Measurements from ENCODE around the gene CALM1.

CALM1 gene

DNA sequence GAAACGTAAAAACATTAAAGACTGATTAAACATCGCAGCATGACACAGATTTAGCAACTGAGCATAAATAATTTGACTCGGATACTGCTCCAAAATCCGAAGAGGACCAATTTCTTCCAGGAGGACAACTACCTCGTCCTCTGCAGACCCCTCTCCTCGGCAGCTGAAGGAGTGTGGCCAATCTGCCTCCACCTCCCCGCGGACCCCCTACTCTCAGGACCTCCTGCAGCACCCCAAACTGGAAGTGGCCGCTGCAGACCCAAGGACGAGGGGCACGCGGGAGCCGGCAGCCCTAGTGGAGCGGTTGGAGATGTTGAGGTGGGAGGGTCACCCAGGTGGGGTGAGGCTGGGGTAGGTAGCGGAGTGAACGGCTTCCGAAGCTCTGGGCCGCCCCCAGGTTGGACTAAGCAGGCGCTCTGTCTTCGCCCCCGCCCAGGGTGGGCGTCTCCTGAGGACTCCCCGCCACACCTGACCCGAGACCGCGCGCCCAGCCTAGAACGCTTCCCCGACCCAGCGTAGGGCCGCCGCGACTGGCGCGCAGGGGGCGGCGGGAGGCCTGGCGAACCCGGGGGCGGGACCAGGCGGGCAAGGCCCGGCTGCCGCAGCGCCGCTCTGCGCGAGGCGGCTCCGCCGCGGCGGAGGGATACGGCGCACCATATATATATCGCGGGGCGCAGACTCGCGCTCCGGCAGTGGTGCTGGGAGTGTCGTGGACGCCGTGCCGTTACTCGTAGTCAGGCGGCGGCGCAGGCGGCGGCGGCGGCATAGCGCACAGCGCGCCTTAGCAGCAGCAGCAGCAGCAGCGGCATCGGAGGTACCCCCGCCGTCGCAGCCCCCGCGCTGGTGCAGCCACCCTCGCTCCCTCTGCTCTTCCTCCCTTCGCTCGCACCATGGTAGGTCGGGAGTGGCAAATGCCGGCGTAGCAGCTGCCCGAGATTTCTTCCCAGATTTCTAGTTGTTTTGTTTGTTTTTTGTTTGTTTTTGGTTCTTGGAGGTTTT, at the start of gene CALM1:
CALM1 (plus strand) TSS at position 689 of the 999 bp plus-strand sequence; CDS start at position 891, 202 bp downstream.
- DNase-seq: peak; percentile 95

DNA sequence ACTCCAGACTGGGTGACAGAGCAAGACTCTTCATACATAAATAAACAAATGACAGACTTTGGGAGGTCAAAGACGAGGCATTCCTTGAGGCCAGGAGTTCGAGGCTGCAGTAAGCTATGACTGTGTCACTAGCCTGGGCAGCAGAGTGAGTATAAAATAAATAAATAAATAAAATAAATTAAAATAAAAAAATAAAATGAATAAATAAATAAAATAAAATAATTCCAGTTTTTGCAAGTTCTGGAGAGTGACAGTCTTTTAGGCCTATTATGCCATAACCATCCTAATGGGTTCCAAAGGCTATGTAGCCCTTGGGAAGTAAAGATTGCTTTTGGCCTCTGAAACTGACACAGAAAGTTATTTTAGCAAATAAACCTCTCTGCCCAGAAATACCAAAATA, 48.6 kb upstream of the CALM1 start:
- no peak for DNase-seq

DNA sequence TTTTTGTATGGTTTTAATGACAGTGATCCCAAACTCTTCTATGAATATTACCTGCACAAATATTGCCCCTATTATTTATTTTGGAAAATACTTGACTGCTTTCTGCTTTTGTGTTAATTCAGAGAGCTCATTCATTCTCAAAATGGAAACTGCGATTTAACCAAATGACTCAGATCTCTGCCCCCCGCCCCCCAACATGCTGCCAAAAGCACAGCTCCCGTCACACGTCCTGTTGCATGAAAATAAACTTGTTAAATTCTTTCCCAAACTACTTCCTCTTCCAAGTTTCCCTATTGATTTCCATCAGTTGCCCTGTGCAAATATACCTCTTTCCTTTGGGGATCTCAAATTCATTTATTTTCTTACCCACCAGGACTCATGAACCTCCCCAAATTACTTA, 47.1 kb upstream of the CALM1 start:
- DNase-seq: no peak

DNA sequence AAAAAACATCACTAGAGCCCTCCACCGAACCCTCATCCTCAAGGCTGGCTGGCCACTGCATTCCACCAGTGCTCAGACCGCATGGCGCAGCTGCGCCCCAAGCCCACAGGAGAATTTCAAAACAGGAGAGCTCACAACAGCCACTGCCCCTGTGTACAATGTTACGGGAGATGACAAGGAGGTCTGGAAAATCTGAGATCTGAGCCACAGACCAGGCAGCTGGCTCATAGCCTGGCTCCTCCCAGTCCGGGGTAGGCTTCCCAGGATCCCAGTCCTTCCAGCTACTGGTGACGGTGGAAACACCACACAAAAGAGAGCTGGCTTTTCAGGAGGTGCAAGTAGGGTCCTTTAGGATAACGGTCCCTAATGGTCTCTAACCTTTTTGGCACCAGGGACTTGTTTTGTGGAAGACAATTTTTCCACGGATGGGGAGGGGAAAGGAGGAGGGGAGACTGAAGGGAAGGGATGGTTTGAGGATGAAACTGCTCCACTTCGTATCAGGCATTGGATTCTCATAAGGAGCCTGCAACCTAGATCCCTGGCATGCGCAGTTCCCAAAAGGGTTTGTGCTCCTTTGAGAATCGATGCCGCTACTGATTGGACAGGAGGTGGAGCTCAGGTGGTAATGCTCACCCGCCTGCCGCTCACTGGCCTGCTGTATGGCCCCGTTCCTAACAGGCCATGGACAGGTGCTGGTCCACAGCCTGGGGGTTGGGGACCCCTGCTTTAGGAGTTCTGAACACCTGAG, 42.1 kb upstream of the CALM1 start:
- no peak for DNase-seq

DNA sequence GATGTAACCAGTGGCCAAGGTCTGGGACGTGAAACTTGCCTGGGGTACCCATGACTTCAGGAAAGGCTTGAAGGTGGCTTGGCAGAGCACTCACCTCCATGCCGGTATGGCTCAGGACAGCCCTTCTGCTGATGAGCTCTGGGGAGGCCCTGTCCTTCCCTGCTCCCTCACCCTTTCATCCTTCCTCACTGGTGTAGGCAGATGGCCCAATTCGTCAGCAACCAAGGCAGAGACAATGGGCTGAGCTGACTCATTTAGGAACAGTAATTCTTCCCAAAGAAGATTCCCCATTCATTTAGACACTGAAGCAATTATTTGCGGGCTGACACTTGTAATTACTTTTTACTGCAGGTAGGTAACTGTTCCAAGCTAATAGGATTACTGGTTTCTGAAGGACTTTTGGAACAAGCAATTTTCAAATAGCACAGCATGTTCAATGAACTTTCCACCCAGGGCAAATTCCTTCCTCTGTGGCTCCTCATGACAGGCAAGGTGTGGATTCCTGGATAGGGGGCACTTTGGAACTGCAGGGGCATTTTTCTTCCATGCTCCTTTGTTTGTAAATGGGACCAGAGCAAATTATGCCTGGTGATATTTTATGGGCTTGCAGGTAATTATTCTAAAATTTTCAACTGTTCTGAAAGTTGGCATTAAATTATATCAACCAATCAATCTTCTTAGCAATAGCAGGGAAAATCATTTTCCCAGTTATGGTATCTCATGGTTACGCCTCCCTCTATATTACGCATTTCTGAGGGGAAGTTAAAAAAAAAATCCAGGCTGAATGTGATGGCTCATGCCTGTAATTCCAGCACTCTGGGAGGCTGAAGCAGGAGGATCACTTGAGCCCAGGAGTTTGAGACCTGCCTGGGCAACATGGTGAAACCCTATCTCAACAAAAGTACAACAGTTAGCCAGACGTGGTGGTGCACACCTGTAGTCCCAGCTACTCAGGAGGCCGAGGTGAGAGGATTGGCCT, 41.0 kb upstream of the CALM1 start:
- DNase-seq: no peak

DNA sequence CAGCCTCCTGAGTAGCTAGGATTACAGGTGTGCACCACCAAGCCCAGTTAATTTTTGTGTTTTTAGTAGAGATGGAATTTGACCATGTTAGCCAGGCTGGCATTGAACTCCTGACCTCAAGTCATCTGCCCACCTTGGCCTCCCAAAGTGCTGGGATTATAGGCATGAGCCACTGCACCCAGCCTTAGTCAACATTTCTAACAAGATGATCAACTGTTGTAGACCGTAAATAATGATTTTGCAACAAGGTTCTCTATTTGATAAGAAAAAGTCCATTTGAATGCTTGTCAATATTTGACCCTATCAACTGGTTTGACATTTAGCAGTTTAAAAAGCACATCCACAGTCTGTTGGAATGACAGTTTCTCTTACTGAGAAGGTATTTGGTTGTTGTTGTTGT, 39.9 kb upstream of the CALM1 start:
- no peak for DNase-seq

DNA sequence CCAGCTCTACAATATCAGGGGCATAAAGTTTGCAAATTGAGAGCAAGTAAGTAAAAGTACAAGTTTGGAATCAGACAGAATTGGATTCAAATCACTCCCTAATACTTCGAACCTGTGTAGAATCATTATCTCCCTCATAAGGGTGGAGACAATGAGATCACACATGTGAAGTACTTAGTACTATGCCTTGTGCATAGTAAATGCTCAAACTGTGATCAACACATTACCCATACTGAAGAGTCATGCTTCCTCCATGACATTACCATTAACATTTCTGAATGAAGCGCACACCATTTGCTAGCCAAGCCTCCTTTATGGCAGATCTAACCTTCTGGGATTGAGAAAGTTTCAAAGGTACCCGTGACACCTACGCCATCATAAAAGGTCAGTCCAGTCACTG, 38.5 kb upstream of the CALM1 start:
- no peak for DNase-seq

DNA sequence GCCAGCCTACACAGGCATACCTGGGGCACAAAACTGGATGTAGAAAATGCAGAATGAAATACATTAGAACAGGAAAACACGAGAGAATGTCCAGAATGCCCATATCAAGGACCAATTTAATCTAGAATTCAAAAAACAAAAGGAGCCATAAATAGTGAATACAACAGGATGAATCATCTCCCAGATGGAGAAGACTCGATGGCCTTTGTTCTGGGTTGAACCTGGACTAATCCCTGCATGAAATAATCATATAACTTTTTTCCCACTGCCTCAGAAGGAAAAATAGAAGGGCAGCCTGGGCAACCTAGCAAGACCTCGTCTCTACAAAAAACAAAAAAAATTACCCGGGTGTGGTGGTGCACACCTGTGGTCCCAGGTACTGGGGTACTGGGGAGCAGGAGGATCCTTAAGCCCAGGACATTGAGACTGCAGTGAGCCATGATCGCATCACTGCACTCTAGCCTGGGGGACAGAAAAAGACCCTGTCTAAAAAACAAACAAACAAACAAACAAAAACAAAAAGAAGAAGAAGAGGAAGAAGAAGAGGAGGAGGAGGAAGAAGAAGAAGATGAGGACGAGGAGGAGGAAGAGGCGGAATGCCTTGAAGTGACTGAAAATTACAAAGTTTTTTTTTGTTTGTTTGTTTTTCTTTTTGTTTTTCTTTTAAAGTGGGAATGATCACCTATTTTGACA, 34.8 kb upstream of the CALM1 start:
- no peak for DNase-seq

DNA sequence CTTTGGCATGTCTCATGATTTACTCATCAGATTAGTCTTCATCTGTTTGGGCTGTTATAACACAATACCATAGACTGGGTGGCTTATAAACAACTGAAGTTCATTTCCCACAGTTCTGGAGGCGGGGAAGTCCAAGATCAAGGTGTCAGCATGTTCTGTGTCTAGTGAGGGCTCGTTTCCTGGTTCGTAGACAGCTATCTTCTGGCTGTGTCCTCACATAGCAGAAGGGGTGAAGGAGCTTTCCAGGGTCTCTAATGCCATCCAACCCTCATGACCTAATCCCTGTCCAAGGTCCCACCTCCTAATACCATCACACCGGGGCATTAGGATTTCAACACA, 34.3 kb upstream of the CALM1 start:
- no peak for DNase-seq

DNA sequence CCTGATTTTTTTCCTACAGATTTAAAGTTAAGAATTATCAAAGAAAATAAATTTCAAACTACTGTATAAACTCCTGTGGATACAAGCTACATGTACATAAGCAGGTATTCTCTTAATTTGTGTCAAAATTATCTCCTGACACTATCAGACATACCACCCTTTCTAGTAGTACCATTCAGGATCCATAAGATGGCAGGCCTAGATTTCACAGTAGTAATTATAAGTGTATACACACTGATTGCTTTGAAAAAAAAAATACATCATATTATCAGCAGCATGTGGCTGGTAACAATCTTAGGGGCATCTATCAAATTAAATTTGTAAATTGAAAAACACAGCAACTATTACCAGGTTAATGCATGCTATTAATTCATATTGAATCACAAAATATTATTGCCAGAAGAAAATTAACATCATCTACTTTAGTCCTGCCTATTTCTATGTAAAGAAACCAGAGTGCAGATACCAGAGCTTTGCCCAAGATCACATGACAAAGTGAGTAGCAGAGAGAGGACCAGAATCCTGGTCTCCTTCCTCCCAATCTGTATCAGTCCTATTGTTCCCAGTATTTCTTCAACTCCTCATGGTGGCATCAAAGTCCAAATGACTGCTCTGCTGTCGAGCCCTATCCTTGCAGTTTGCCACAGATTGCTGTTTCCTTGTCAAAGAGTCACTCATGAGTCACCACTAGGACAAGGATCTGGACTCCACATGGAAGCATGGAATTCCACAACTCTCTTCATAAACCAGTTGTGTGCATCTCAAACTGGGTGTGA, 27.7 kb upstream of the CALM1 start:
- no peak for DNase-seq

DNA sequence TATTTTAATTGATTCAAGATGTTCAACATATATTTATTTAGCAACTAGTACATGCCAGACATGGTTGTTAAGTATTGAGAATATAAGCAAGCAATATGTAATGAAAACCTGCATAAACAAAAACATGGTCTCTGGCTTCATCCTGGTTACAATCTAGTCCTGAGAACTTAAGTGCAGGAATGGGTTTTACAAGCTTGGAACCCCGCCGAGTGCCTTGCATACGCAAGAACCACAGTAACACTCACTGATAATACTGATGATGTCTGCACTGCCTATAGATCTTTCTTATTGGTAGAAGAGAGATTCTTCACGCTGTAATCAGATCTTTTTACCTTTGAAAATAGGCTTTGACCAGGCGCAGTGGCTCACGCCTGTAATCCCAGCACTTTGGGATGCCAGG, 22.9 kb upstream of the CALM1 start:
- DNase-seq: no peak

DNA sequence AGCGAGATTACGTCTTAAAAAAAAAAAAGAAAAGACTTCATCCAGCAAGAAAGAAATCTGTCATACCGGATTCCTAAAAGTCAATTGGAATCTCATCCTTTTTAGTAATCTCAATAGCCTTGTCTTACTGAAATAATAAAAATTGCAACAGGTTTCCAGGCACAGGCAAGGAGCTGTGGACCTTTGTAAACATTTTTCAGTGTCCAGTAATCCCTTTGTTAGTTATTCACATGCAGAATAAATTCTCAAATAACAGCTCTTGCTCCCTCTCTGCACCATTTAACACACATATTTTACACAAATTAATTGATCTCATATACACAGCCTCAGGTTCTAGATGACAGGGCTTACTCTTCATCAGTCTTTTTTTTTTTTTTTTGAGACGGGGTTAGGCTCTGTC, 22.0 kb upstream of the CALM1 start:
- DNase-seq: no peak

DNA sequence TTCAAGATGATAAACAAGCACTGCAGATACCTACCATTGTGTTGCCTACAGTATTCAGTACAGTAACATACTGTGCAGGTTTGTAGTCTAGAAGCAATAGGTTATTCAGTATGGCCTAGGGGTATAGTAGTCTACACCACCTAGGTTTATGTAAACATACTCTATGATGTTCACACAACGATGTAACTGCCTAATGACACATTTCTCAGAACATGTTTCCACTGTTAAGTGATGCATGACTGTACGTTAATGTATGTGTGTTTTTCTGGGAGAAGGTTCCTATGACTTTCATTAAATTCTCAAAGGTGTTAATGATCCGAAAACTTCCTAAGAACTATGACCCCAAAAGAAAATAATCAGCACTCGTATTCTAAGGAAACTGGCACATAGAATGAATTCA, 20.9 kb upstream of the CALM1 start:
- DNase-seq: no peak

DNA sequence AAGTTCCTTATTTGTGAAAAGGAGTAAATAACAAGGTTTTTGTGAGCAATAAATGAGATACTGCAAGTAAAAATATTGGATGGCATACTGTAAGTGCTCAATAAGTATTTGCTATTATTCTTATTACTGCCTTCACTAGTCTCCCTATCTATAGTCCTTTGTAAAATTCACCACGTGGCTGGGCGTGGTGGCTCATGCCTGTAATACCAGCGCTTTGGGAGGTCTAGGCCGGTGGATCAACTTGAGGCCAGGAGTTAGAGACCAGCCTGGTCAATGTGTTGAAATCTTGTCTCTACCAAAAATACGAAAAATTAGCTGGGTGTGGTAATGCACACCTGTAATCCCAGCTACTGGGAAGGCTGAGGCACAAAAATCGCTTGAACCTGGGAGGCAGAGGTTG, 18.6 kb upstream of the CALM1 start:
- DNase-seq: no peak

DNA sequence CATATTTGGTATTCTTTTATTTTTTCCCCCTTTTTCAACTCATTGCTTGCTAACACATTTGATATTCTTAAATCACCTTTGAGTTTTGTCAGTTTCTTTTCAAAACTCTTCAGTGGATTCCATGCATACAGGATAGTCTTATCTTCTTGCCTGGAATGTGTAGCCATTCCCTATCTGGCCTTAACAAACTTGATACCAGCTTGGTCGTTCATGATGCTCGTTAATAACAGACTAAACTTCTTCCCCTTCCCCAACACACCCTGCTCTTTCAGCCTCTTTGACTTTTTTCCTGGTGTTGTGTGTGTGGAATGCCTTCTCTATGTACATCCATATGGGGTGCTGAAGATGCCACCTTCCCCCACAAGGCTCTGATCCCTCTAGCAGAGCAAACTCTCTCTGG, 17.7 kb upstream of the CALM1 start:
- DNase-seq: no peak

DNA sequence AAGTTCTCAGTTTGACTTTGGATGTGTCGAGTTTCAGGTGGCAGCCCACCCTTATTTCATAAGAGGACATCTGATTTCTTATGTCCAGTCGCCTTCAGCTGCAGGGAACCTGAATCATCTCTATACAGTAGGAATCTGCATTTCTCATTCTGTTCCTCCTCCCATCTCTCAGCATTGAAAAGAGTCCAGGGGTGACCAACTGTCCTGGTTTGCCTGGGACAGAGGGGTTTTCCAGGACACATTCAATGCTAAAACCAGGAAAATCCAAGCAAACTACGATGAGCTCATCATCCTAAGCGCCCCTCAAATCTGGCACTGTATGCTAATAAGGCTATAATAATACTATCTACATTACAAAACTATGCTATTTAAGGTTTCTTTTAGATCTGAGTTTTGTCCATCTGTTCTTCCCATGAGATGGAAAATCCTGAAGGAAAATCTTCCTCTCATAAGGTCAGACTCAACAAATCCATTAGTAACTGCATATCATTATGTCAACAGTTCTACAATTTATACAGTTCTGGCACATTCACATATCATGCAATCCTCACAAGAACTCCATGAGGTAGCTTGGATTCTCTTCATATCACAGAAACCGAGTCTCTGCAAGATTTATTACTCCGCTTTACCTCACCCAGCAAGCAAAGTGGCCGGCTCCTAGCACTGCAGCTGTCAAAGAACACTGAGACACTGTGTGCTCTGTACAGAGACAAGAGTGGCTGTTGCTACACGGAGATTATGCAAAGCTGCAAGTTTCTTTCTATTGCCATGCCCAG, 15.6 kb upstream of the CALM1 start:
- DNase-seq: peak; percentile 11

DNA sequence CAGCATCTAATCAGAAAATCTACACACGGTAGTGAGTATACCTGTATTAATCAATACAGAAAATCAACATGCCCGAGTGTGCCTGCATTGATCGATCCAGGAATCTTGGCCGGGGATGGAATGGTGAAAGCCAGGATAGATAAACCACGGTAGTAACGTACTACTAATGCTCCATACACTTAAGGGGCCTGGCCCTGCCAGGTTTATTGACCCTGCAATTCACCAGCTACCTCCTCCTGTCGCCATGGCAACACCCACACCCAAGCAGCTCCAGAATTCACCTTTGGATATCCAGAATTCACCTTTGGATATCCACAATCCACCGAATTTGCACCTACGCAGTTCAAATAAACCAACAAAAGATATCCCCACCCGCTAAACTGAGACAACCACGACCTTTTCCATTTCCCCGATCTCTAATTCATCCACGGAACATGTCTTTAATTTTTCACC, 14.8 kb upstream of the CALM1 start:
- DNase-seq: peak; percentile 36

DNA sequence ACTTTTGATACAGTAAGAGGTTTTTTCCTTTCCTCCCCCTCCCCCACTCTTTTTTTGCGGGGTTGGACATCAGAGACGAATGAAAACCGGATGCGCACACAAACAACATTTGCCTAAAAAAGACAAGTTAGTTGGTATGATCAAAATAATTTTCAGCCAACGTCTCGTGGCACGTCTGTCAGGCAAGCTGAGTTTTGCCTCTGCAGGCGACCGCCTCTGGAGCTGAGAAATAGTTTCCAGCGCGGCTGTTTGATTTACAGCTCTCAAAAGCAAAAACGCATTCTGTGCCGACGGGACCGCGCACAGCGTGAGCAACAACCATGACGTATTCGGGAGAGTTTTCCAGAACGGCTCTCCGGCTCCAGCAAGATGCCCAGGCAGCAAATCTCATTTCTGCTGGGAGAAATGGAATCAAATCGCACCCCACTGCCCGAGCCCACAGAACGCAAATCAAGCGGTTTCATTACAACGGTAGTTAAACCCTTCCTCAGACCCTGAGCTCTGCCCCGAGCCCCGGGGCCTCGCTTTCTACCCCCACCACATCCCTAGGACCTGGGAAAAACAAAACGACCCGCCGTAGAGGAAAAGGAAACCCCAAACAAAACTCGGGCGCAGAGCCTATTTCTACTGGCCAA, 14.2 kb upstream of the CALM1 start:
- DNase-seq: peak; percentile 71

DNA sequence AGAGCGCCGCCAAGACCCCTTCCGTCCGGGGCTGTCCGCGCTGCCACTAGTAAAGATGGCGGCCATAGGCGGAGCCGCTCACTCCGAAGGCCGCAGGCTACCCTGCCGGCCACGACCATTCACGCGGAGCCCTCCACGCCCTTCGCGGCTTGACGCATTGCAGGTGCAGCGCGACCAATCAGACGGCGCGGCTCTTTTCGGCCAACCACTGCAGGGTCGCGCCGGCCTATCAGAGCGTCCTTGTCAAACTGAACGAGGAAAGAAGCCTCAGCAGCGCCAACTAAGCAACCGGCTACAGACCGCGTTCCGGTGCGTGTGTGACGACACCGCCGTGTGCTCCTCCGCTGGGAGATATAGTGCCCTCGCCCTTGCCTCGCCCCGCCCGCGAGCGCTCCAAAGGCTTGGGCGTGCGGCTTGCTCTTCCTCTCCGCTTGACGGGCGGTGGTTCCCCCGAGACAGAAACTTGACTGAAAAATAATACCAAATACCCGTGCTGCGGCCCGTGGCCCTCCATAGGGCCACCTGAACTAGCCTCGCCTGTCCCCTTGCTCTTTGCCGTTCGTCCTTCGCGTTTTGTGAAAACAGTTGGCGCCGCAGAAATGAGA, 13.6 kb upstream of the CALM1 start:
- DNase-seq: peak; percentile 98
